OCI-LY1 (cell line): ENCODE measurements around the gene FZD4.

Experiments
- CTCF ChIP-seq: fragments of 200-600 bp; sonication (generic), shearing (Covaris generic); IDR thresholded peaks from 2 replicates; pipeline ENCODE4 v1.5.1; 2017; ENCODE audit warnings: mild to moderate bottlenecking, antibody characterized with exemption, low read length, moderate library complexity, mixed read lengths
- EZH2 ChIP-seq: fragments of 200-600 bp; sonication (generic), shearing (Covaris generic); IDR thresholded peaks from 2 replicates; pipeline ENCODE4 v1.8.0; 2017; ENCODE audit warnings: borderline replicate concordance, mixed run types, mild to moderate bottlenecking, antibody characterized with exemption, low read length, moderate library complexity, mixed read lengths

GRCh38 chr11:86988351-86988881, 33.2 kb upstream of the FZD4 start:
- TF ChIP-seq EZH2 = no peak
- TF ChIP-seq CTCF = no peak
